K562 (cell line): ENCODE data around the gene DENND6B. TPM values are rescaled to one million over a fixed set of nuclear protein-coding genes. Genes with fewer than 3 reads are reported as not detected.

Experiments used
- CBX8 ChIP-seq: fragments of 200-600 bp; sonication (generic); IDR thresholded peaks from 2 replicates; pipeline ENCODE4 v1.6.1; 2012; ENCODE audit warnings: borderline replicate concordance, mixed run types, low read depth, mild to moderate bottlenecking, moderate library complexity, mixed read lengths, low read length, control low read depth, inconsistent platforms; ENCODE audit not compliant: poor library complexity, severe bottlenecking; ENCODE audit errors: extremely low read depth
- MYC ChIP-seq, 2 experiments: fragments of 250-450 bp in 1 of 2; sonication (Bioruptor Pico) in 1 of 2; IDR thresholded peaks; 2 replicates each; pipeline versions ENCODE4 v1.5.1 to v1.6.1; 2012 to 2021; ENCODE audit warnings: low read depth in 2 of 2, borderline replicate concordance in 1 of 2, improper control_type of control experiment in 1 of 2, low read length in 1 of 2, mild to moderate bottlenecking in 1 of 2, moderate library complexity in 1 of 2
- POLR2A ChIP-seq: fragments of 450-650 bp; conservative IDR thresholded peaks from 2 replicates; pipeline ENCODE4 v1.6.1; 2016
- RFX7 ChIP-seq: fragments of 250-450 bp; sonication (Bioruptor Pico); IDR thresholded peaks from 2 replicates; pipeline ENCODE4 v1.5.1; 2021; ENCODE audit warnings: mild to moderate bottlenecking
- SNIP1 ChIP-seq: fragments of 450-650 bp; IDR thresholded peaks from 2 replicates; pipeline ENCODE4 v1.7.1; 2017; ENCODE audit warnings: low read depth, mild to moderate bottlenecking
- SNRNP70 ChIP-seq: fragments of 200-400 bp; formaldehyde crosslinking; optimal IDR thresholded peaks from 2 replicates; pipeline ENCODE3; 2017; ENCODE audit warnings: low read depth, low read length
- SPI1 ChIP-seq: IDR thresholded peaks from 2 replicates; pipeline ENCODE4 v1.6.1; 2011; ENCODE audit warnings: low read depth, low read length, control low read depth, borderline replicate concordance
- TCF7 ChIP-seq: sonication (generic); IDR thresholded peaks from 2 replicates; pipeline ENCODE4 v1.6.1; 2016; ENCODE audit warnings: antibody characterized with exemption, borderline replicate concordance
- ZNF165 ChIP-seq: fragments of 250-450 bp; sonication (Bioruptor Pico); IDR thresholded peaks from 2 replicates; pipeline ENCODE4 v1.4.0; 2020; ENCODE audit warnings: borderline replicate concordance
- ZNF507 ChIP-seq: conservative IDR thresholded peaks from 2 replicates; pipeline ENCODE4 v1.6.1; 2017; ENCODE audit warnings: missing genetic modification characterization, missing compliant biosample characterization
- ZNF57 ChIP-seq: fragments of 450-650 bp; formaldehyde crosslinking; IDR thresholded peaks from 2 replicates; pipeline ENCODE4 v1.4.0; 2020; ENCODE audit warnings: mild to moderate bottlenecking, moderate library complexity
- polyA plus RNA-seq, 8 experiments: library from polyadenylated mRNA; depleted of rRNA in 4 of 8; stranded (reverse) in 5 of 8; unstranded in 3 of 8; fragments of >200 nt; fragmentation: Nextera tagmentation in 2 of 8; fragmentation: Illumina TruSeq in 1 of 8; extraction: Ambion mirVana in 2 of 8; extraction: Trizol in 1 of 8; gene quantifications; 2 replicates each; pipeline versions ENCODE4 v1.2.1 to v1.2.3, GENCODE V29; 2011 to 2014; ENCODE audit warnings: inconsistent platforms in 1 of 8, missing spikeins in 1 of 8
- total RNA-seq, 7 experiments: library from RNA; depleted of rRNA in 6 of 7; stranded (reverse); fragments of >200 nt in 6 of 7; fragmentation: Illumina TruSeq in 2 of 7; extraction: Trizol in 2 of 7; gene quantifications; 2 replicates each; pipeline versions ENCODE4 v1.2.1 to v1.2.3, GENCODE V29; 2011 to 2021; ENCODE audit warnings: low replicate concordance in 1 of 7
- TF ChIP-seq, protein P1 (sequence below): fragments of 250-450 bp; sonication (Bioruptor Pico); IDR thresholded peaks from 2 replicates; pipeline ENCODE4 v1.4.0; 2020; ENCODE audit warnings: mild to moderate bottlenecking, moderate library complexity, borderline replicate concordance
- TF ChIP-seq, protein P2 (sequence below): fragments of 150-350 bp; IDR thresholded peaks from 2 replicates; pipeline ENCODE4 v1.6.1; 2014; ENCODE audit warnings: low read depth, mild to moderate bottlenecking, low read length, borderline replicate concordance
- TF ChIP-seq, protein P3 (sequence below): fragments of 250-450 bp; sonication (Bioruptor Pico); IDR thresholded peaks from 2 replicates; pipeline ENCODE4 v1.4.0; 2020; ENCODE audit warnings: mild to moderate bottlenecking, moderate library complexity
- TF ChIP-seq, protein P4 (sequence below): fragments of 250-450 bp; sonication (Bioruptor Pico); IDR thresholded peaks from 2 replicates; pipeline ENCODE4 v1.5.0; 2021

The DENND6B gene
- total and polyA plus RNA-seq, 9 of the 15 experiments (the other 6 are each of a cell fraction or from before 2014, with no cell fraction given) = 0.07 to 3.7 (median 1.5) TPM

DNA sequence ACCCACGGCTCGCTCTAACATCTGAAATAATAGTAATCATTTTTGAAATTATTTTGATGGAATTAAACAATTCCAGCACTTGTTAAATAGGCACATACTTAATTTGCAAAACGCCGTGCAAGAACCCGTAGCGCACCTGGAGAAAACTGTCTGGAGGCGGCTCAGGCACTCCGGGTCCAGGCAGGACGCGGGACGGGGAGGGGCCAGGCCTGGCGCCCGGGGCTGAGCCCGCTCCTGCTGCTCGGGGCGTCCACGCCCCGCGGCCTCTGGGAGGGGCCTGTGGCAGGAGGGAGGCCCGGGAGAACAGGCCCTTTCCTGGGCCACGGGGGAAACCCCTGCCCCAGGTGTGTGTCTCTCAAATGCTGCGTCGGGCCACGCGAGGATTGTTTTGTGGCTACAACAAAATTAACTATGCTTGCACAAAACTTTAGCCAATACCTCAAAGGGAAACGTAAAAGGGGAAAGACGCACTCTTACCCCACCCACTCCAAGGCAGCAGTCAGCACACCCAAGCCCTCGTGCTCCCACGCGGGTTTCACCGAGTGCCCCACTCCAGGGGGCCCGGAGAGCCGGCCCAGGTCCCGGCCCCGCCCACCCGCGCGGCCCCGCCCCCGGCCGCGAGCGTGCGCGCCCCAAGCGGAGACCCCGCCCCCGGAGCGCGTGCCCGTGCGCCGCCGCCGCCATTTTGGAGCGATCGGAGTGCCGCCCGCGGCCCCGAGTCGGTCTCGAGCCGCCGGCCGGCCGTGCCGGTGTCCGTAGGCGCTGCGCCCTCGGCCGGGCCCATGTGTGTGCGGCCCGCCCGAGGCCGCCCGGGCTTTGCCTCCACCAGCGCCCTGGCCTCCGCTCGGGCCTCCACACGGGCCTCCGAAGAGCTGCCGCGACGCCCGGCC lies 16.1 kb upstream of the DENND6B start, which contains the start of gene PPP6R2 (continued):
- TF ChIP-seq, protein P1, sequence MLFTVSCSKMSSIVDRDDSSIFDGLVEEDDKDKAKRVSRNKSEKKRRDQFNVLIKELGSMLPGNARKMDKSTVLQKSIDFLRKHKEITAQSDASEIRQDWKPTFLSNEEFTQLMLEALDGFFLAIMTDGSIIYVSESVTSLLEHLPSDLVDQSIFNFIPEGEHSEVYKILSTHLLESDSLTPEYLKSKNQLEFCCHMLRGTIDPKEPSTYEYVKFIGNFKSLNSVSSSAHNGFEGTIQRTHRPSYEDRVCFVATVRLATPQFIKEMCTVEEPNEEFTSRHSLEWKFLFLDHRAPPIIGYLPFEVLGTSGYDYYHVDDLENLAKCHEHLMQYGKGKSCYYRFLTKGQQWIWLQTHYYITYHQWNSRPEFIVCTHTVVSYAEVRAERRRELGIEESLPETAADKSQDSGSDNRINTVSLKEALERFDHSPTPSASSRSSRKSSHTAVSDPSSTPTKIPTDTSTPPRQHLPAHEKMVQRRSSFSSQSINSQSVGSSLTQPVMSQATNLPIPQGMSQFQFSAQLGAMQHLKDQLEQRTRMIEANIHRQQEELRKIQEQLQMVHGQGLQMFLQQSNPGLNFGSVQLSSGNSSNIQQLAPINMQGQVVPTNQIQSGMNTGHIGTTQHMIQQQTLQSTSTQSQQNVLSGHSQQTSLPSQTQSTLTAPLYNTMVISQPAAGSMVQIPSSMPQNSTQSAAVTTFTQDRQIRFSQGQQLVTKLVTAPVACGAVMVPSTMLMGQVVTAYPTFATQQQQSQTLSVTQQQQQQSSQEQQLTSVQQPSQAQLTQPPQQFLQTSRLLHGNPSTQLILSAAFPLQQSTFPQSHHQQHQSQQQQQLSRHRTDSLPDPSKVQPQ (CRISPR knock-in tag) = no peak
- TF ChIP-seq TCF7 (no peak), ZNF507 (tag) (no peak), RFX7 (no peak), MYC (IDR thresholded peaks at IDR 0.05; ENCODE audit: low read depth, low read length) (peak; percentile 23; the same call in 1 of the 2 replicates), MYC (CRISPR knock-in tag; IDR thresholded peaks at IDR 0.05; ENCODE audit: borderline replicate concordance, low read depth) (no peak), CBX8 (no peak), SNIP1 (no peak), POLR2A (peak; percentile 51; the same call in 1 of the 2 replicates), SPI1 (no peak), SNRNP70 (no peak), ZNF57 (CRISPR knock-in tag) (no peak), ZNF165 (no peak)
- TF ChIP-seq, protein P2, sequence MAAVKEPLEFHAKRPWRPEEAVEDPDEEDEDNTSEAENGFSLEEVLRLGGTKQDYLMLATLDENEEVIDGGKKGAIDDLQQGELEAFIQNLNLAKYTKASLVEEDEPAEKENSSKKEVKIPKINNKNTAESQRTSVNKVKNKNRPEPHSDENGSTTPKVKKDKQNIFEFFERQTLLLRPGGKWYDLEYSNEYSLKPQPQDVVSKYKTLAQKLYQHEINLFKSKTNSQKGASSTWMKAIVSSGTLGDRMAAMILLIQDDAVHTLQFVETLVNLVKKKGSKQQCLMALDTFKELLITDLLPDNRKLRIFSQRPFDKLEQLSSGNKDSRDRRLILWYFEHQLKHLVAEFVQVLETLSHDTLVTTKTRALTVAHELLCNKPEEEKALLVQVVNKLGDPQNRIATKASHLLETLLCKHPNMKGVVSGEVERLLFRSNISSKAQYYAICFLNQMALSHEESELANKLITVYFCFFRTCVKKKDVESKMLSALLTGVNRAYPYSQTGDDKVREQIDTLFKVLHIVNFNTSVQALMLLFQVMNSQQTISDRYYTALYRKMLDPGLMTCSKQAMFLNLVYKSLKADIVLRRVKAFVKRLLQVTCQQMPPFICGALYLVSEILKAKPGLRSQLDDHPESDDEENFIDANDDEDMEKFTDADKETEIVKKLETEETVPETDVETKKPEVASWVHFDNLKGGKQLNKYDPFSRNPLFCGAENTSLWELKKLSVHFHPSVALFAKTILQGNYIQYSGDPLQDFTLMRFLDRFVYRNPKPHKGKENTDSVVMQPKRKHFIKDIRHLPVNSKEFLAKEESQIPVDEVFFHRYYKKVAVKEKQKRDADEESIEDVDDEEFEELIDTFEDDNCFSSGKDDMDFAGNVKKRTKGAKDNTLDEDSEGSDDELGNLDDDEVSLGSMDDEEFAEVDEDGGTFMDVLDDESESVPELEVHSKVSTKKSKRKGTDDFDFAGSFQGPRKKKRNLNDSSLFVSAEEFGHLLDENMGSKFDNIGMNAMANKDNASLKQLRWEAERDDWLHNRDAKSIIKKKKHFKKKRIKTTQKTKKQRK = no peak
- TF ChIP-seq, protein P3, sequence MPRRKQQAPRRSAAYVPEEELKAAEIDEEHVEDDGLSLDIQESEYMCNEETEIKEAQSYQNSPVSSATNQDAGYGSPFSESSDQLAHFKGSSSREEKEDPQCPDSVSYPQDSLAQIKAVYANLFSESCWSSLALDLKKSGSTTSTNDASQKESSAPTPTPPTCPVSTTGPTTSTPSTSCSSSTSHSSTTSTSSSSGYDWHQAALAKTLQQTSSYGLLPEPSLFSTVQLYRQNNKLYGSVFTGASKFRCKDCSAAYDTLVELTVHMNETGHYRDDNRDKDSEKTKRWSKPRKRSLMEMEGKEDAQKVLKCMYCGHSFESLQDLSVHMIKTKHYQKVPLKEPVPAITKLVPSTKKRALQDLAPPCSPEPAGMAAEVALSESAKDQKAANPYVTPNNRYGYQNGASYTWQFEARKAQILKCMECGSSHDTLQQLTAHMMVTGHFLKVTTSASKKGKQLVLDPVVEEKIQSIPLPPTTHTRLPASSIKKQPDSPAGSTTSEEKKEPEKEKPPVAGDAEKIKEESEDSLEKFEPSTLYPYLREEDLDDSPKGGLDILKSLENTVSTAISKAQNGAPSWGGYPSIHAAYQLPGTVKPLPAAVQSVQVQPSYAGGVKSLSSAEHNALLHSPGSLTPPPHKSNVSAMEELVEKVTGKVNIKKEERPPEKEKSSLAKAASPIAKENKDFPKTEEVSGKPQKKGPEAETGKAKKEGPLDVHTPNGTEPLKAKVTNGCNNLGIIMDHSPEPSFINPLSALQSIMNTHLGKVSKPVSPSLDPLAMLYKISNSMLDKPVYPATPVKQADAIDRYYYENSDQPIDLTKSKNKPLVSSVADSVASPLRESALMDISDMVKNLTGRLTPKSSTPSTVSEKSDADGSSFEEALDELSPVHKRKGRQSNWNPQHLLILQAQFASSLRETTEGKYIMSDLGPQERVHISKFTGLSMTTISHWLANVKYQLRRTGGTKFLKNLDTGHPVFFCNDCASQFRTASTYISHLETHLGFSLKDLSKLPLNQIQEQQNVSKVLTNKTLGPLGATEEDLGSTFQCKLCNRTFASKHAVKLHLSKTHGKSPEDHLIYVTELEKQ (CRISPR knock-in tag) = no peak
- TF ChIP-seq, protein P4, sequence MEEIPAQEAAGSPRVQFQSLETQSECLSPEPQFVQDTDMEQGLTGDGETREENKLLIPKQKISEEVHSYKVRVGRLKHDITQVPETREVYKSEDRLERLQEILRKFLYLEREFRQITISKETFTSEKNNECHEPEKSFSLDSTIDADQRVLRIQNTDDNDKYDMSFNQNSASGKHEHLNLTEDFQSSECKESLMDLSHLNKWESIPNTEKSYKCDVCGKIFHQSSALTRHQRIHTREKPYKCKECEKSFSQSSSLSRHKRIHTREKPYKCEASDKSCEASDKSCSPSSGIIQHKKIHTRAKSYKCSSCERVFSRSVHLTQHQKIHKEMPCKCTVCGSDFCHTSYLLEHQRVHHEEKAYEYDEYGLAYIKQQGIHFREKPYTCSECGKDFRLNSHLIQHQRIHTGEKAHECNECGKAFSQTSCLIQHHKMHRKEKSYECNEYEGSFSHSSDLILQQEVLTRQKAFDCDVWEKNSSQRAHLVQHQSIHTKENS = no peak
